H9 (cell line): ENCODE data around the gene NIN. TPM values are rescaled to one million over a fixed set of nuclear protein-coding genes. Genes with fewer than 3 reads are reported as not detected.

Experiments
- DNase-seq: peaks from one replicate; pipeline ENCODE4 v3.0.0-alpha.2; 2017
- H2AFZ ChIP-seq: one replicate; pipeline ENCODE4 v1.6.1; 2013; ENCODE audit warnings: mild to moderate bottlenecking, low read length, control low read depth, moderate library complexity
- H2AK5ac ChIP-seq: 2 replicates; pipeline ENCODE4 v1.6.1; 2013; ENCODE audit warnings: low read length, control low read depth, mixed read lengths; ENCODE audit not compliant: insufficient read length
- H2BK120ac ChIP-seq: one replicate; pipeline ENCODE4 v1.6.1; 2013; ENCODE audit warnings: low read depth, mild to moderate bottlenecking, low read length, control low read depth, inconsistent platforms; ENCODE audit not compliant: poor library complexity, severe bottlenecking
- H2BK12ac ChIP-seq: 2 replicates; pipeline ENCODE4 v1.6.1; 2013; ENCODE audit warnings: low read length, control low read depth, mixed read lengths, low read depth; ENCODE audit not compliant: insufficient read length
- H2BK15ac ChIP-seq: 2 replicates; pipeline ENCODE4 v1.6.1; 2013; ENCODE audit warnings: low read depth, low read length, control low read depth
- H2BK20ac ChIP-seq: one replicate; pipeline ENCODE4 v1.6.1; 2013; ENCODE audit warnings: low read depth, mild to moderate bottlenecking, low read length, control low read depth, inconsistent platforms; ENCODE audit not compliant: poor library complexity, severe bottlenecking
- H2BK5ac ChIP-seq: 2 replicates; pipeline ENCODE4 v1.6.1; 2013; ENCODE audit warnings: low read length, control low read depth, mixed read lengths; ENCODE audit not compliant: insufficient read length
- H3K14ac ChIP-seq: 2 replicates; pipeline ENCODE4 v1.6.1; 2013; ENCODE audit warnings: low read length, control low read depth; ENCODE audit not compliant: insufficient read depth
- H3K18ac ChIP-seq: 2 replicates; pipeline ENCODE4 v1.6.1; 2013; ENCODE audit warnings: low read depth, mild to moderate bottlenecking, mixed read lengths, low read length, control low read depth; ENCODE audit not compliant: insufficient read length
- H3K23ac ChIP-seq: 2 replicates; pipeline ENCODE4 v1.6.1; 2013; ENCODE audit warnings: low read length, control low read depth, mixed read lengths, low read depth; ENCODE audit not compliant: insufficient read length
- H3K23me2 ChIP-seq: 2 replicates; pipeline ENCODE4 v1.6.1; 2013; ENCODE audit warnings: low read depth, mild to moderate bottlenecking, mixed read lengths, low read length, control low read depth; ENCODE audit not compliant: insufficient read length, poor library complexity, severe bottlenecking
- H3K27ac ChIP-seq: 2 replicates; pipeline ENCODE4 v1.5.1; 2013; ENCODE audit warnings: low read length, control low read depth, mixed read lengths, low read depth; ENCODE audit not compliant: insufficient read length
- H3K27me3 ChIP-seq: 2 replicates; pipeline ENCODE4 v1.6.1; 2013; ENCODE audit warnings: low read length, control low read depth, inconsistent platforms; ENCODE audit not compliant: insufficient read depth
- H3K4ac ChIP-seq: 2 replicates; pipeline ENCODE4 v1.6.1; 2013; ENCODE audit warnings: low read depth, mild to moderate bottlenecking, control low read depth, inconsistent platforms, low read length, moderate library complexity
- H3K4me1 ChIP-seq: 2 replicates; pipeline ENCODE4 v1.6.1; 2013; ENCODE audit warnings: low read length, control low read depth, inconsistent platforms; ENCODE audit not compliant: insufficient read depth
- H3K4me2 ChIP-seq: 2 replicates; pipeline ENCODE4 v1.6.1; 2013; ENCODE audit warnings: low read length, control low read depth, mixed read lengths; ENCODE audit not compliant: insufficient read length, insufficient read depth
- H3K56ac ChIP-seq: 2 replicates; pipeline ENCODE4 v1.6.1; 2013; ENCODE audit warnings: low read depth, mild to moderate bottlenecking, mixed read lengths, low read length, control low read depth; ENCODE audit not compliant: insufficient read length
- H3K79me1 ChIP-seq: 2 replicates; pipeline ENCODE4 v1.6.1; 2013; ENCODE audit warnings: low read depth, mild to moderate bottlenecking, moderate library complexity, low read length, control low read depth, inconsistent platforms; ENCODE audit not compliant: insufficient read depth, poor library complexity, severe bottlenecking
- H3K79me2 ChIP-seq: 2 replicates; pipeline ENCODE4 v1.6.1; 2013; ENCODE audit warnings: low read length, control low read depth, inconsistent platforms; ENCODE audit not compliant: insufficient read depth
- H3K9ac ChIP-seq: 2 replicates; pipeline ENCODE4 v1.6.1; 2013; ENCODE audit warnings: low read length, control low read depth, mixed read lengths; ENCODE audit not compliant: insufficient read length; ENCODE audit errors: extremely low read depth
- H3K9me3 ChIP-seq: one replicate; pipeline ENCODE4 v1.6.1; 2013; ENCODE audit warnings: low read depth, low read length, inconsistent platforms; ENCODE audit not compliant: control insufficient read depth
- H3T11ph ChIP-seq: one replicate; pipeline ENCODE4 v1.6.1; 2013; ENCODE audit warnings: mild to moderate bottlenecking, low read length, control low read depth, inconsistent platforms
- H4K20me1 ChIP-seq: one replicate; pipeline ENCODE4 v1.6.1; 2013; ENCODE audit not compliant: control insufficient read depth, insufficient read length, insufficient read depth
- H4K5ac ChIP-seq: 2 replicates; pipeline ENCODE4 v1.6.1; 2013; ENCODE audit warnings: low read depth, mild to moderate bottlenecking, mixed read lengths, low read length, control low read depth; ENCODE audit not compliant: insufficient read length
- H4K8ac ChIP-seq: replicated peaks from 2 replicates; pipeline ENCODE4 v1.6.1; 2013; ENCODE audit warnings: low read length, control low read depth, mixed read lengths, low read depth; ENCODE audit not compliant: insufficient read length
- H4K91ac ChIP-seq: 2 replicates; pipeline ENCODE4 v1.6.1; 2013; ENCODE audit warnings: low read depth, mild to moderate bottlenecking, moderate library complexity, mixed read lengths, low read length, control low read depth; ENCODE audit not compliant: insufficient read length
- H3K27ac Mint-ChIP-seq, 3 experiments: 2 replicates in 2 of 3; 3 replicates in 1 of 3; pipeline ENCODE4 v1.8.0; 2020 to 2021; ENCODE audit warnings: mixed read lengths in 3 of 3, mild to moderate bottlenecking in 1 of 3, moderate library complexity in 1 of 3
- H3K27me3 Mint-ChIP-seq: 2 replicates; pipeline ENCODE4 v1.8.0; 2021; ENCODE audit warnings: low read depth, mild to moderate bottlenecking, moderate library complexity, mixed read lengths
- H3K36me3 Mint-ChIP-seq, 3 experiments: 2 replicates in 2 of 3; 3 replicates in 1 of 3; pipeline ENCODE4 v1.8.0; 2020 to 2021; ENCODE audit warnings: low read depth in 3 of 3, mixed read lengths in 3 of 3; ENCODE audit not compliant: insufficient read depth in 1 of 3
- H3K4me1 Mint-ChIP-seq, 2 experiments: 2 replicates each; pipeline ENCODE4 v1.8.0; 2020; ENCODE audit warnings: mixed read lengths in 2 of 2
- H3K4me3 Mint-ChIP-seq, 2 experiments: 2 replicates in 1 of 2; 3 replicates in 1 of 2; pipeline ENCODE4 v1.8.0; 2020 to 2021; ENCODE audit warnings: mild to moderate bottlenecking in 2 of 2, mixed read lengths in 2 of 2, moderate library complexity in 1 of 2
- H3K9me3 Mint-ChIP-seq, 2 experiments: 2 replicates in 1 of 2; 3 replicates in 1 of 2; pipeline ENCODE4 v1.8.0; 2020; ENCODE audit warnings: mild to moderate bottlenecking in 2 of 2, mixed read lengths in 2 of 2, moderate library complexity in 1 of 2
- WGBS: extraction: QIAGEN DNeasy Blood & Tissue Kit; methylation state at CpG from one replicate; pipeline ENCODE4 v1.1.7; 2013; ENCODE audit warnings: missing lambda C conversion rate, low lambda C conversion rate, mixed read lengths; ENCODE audit not compliant: insufficient read length; ENCODE audit errors: extremely low coverage; 5-methylcytosine and 5-hydroxymethylcytosine counted together
- total RNA-seq: library from RNA; stranded (reverse); gene quantifications from 2 replicates; pipeline ENCODE4 v1.2.1, GENCODE V29; 2021
- TF ChIP-seq, protein P1 (sequence below): fragments of 200-600 bp; sonication (generic); conservative IDR thresholded peaks from 3 replicates; pipeline ENCODE4 v1.8.0; 2021; ENCODE audit warnings: antibody characterized with exemption, mild to moderate bottlenecking

Gene NIN
- total RNA-seq, 1 experiment from 2014 or later, result 18.4 TPM

DNA sequence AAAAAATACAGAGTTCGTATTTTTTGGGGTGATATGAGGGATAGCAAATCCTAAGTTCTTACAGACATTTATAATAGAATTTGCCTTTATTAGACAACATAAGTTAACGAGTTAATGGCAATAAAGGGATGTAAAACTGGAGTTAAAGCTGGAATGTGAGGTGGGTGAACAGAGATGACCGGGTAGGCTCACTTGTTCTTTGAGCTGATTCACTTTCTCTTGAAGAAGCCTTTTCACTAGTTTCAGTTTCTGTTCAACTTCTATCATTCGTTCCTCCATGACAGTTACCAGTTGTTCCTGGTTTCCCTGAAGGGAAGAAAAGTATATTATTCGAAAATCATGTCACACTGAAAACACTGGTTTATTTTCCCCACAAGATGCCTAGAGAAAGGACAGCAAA is 105.2 kb downstream of the NIN start:
- Histone ChIP-seq H3K79me2 (no peaks in the 10 kb centered on the region), H3K4me1 (no peaks in the 10 kb centered on the region), H2BK20ac (no peak overlapping the region), H3K18ac (no peak overlapping the region), H3K4me2 (no peak overlapping the region), H3K23me2 (no peaks in the 10 kb centered on the region), H3K23ac (no peak overlapping the region), H3K14ac (no peak overlapping the region), H3K4ac (no peak overlapping the region), H4K20me1 (no peaks in the 10 kb centered on the region), H3K27ac (no peak overlapping the region), H3K79me1 (no peaks in the 10 kb centered on the region), H2BK120ac (no peak overlapping the region), H2BK12ac (no peak overlapping the region), H3K9me3 (no peaks in the 10 kb centered on the region), H3K9ac (no peak overlapping the region), H4K5ac (no peak overlapping the region), H2BK5ac (no peak overlapping the region), H2AK5ac (no peak overlapping the region), H2AFZ (no peak overlapping the region), H2BK15ac (no peak overlapping the region), H3T11ph (no peak overlapping the region), H3K27me3 (no peaks in the 10 kb centered on the region), H4K91ac (no peak overlapping the region), H3K56ac (no peak overlapping the region), H4K8ac (no peak overlapping the region)
- WGBS, result no CpG with 5 or more reads among the region's 5 CpGs
- peaks cover 27 to 31% (median 28%) of the 10 kb centered on the region in 3 experiments for H3K36me3 Mint-ChIP-seq
- 0 out of 4 replicates have a peak, but pooled peaks cover 0 to 3% of the 10 kb centered on the region in 2 experiments for H3K4me1 Mint-ChIP-seq
- no peak for DNase-seq
- TF ChIP-seq, protein P1, sequence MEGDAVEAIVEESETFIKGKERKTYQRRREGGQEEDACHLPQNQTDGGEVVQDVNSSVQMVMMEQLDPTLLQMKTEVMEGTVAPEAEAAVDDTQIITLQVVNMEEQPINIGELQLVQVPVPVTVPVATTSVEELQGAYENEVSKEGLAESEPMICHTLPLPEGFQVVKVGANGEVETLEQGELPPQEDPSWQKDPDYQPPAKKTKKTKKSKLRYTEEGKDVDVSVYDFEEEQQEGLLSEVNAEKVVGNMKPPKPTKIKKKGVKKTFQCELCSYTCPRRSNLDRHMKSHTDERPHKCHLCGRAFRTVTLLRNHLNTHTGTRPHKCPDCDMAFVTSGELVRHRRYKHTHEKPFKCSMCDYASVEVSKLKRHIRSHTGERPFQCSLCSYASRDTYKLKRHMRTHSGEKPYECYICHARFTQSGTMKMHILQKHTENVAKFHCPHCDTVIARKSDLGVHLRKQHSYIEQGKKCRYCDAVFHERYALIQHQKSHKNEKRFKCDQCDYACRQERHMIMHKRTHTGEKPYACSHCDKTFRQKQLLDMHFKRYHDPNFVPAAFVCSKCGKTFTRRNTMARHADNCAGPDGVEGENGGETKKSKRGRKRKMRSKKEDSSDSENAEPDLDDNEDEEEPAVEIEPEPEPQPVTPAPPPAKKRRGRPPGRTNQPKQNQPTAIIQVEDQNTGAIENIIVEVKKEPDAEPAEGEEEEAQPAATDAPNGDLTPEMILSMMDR, result no peak
- H3K27me3 Mint-ChIP-seq, result no peaks in the 10 kb centered on the region
- H3K4me3 Mint-ChIP-seq, result no peak overlapping the region
- peaks cover 0 to 4% of the 10 kb centered on the region in 2 experiments; a peak in 3 of 5 replicates for H3K9me3 Mint-ChIP-seq
- no peak overlapping the region for H3K27ac Mint-ChIP-seq
